AG09309 (cell line): Measurements from ENCODE around the gene UBN1.

ENCODE experiments used
- DNase-seq: peaks from one replicate; pipeline ENCODE4 v3.0.0-alpha.2; 2010; ENCODE audit warnings: low read depth
- H3K4me3 ChIP-seq: 2 replicates; pipeline ENCODE4 v1.5.1; 2011; ENCODE audit warnings: mild to moderate bottlenecking, low read depth, low read length, moderate library complexity; ENCODE audit not compliant: control insufficient read depth
- TF ChIP-seq, protein P1 (sequence below): IDR thresholded peaks from 2 replicates; pipeline ENCODE4 v1.5.1; 2011; ENCODE audit warnings: mild to moderate bottlenecking, low read depth, low read length, inconsistent platforms; ENCODE audit not compliant: insufficient read depth, control insufficient read depth; ENCODE audit errors: missing control alignments

UBN1 gene

DNA sequence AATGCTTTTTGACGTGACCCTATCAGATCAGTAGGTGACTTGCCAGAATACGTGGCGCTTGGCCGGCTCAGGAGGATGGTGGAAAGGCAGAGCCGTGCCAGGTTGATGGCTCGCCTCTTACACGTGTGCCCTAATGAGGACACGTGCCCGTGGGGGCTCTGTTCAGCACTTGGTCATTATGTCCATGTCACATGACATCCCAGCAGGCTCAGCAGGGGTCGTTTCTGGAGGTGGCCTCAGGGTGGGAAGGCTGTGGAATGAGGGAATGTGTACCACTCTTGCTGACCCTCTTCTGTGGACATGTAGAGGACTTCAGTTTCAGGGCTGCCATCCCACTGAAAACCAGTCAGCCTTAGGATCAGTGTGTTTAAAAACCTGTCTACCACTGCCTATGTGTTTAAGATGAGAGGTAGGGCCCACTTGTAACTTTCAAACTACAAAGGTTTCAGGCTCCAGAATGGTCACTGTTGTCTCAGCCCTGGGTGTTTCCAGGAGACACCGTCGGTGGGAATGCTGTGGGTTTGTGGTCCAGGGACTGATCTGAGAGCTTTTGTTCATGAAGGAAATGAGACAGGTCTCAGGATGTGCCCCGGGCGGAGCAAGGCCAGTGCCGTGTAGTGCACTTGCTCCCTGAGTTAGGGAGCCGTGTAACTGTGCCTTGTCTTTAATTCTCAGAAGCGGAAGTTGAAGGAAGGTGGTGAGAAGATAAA lies 12.1 kb downstream of the UBN1 start:
- TF ChIP-seq, protein P1, sequence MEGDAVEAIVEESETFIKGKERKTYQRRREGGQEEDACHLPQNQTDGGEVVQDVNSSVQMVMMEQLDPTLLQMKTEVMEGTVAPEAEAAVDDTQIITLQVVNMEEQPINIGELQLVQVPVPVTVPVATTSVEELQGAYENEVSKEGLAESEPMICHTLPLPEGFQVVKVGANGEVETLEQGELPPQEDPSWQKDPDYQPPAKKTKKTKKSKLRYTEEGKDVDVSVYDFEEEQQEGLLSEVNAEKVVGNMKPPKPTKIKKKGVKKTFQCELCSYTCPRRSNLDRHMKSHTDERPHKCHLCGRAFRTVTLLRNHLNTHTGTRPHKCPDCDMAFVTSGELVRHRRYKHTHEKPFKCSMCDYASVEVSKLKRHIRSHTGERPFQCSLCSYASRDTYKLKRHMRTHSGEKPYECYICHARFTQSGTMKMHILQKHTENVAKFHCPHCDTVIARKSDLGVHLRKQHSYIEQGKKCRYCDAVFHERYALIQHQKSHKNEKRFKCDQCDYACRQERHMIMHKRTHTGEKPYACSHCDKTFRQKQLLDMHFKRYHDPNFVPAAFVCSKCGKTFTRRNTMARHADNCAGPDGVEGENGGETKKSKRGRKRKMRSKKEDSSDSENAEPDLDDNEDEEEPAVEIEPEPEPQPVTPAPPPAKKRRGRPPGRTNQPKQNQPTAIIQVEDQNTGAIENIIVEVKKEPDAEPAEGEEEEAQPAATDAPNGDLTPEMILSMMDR = no peak
- no peak overlapping the region for H3K4me3 ChIP-seq
- no peak for DNase-seq

DNA sequence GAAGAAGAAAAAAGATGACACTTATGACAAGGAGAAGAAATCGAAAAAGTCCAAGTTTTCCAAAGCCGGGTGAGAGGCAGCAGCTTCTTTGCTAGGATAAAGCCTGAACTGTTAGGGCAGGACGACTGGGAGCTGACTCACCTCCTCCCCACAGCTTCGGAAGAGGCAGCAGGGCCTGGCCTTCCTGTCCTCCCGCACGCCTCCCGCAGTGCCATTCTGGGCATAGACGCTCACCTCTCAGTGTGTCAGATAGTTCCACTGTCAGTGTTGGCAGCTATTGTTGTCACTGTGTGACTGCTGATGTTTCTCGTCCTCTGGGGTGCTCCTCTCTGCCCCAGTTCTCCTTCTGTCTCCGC lies 12.6 kb downstream of the UBN1 start:
- DNase-seq = no peak
- no peak overlapping the region for H3K4me3 ChIP-seq
- TF ChIP-seq, protein P1 = no peak

DNA sequence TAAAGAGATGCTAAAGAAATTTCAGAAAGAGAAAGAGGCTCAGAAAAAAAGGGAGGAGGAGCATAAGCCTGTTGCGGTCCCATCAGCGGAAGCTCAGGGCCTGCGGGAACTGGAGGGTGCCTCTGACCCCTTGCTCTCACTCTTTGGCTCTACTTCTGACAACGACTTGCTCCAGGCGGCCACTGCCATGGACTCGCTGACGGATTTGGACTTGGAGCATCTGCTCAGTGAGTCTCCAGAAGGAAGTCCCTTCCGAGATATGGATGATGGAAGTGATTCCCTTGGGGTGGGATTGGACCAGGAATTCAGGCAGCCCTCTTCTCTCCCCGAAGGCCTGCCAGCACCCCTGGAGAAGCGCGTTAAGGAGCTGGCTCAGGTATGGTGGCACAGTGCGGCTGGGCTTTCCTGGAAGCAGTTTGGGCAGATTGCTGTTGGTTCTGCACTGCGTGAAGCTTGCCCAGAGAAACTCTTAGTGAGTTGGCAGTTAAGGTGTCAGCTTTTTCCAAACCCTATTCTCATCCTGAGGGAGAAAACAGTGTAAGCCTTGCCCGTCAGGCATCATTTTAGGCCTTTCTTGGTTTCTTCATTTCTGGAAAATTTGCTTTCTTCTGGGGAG lies 13.6 kb downstream of the UBN1 start:
- no peak overlapping the region for H3K4me3 ChIP-seq
- TF ChIP-seq, protein P1 = no peak
- no peak for DNase-seq

DNA sequence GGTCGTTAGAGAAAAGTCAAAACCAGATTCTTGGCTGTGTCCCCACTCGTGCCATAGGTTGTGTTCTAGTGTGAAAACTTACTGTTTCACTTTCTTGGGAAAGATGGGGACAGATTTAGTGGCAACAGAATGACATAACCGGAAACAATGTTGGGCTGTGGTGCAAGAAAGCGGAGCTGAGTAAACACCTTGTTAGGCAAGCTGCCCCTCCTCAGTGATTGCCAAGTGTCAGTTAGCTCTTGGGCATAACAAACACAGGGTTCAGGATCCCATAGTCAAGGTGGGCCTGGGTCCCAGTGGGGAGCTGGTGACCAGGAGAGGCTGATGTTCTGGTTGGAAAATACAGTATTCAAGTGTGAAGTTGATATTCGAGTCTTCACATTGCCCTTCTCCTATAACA lies 15.4 kb downstream of the UBN1 start:
- DNase-seq = no peak
- H3K4me3 ChIP-seq = no peak overlapping the region
- TF ChIP-seq, protein P1 = no peak

DNA sequence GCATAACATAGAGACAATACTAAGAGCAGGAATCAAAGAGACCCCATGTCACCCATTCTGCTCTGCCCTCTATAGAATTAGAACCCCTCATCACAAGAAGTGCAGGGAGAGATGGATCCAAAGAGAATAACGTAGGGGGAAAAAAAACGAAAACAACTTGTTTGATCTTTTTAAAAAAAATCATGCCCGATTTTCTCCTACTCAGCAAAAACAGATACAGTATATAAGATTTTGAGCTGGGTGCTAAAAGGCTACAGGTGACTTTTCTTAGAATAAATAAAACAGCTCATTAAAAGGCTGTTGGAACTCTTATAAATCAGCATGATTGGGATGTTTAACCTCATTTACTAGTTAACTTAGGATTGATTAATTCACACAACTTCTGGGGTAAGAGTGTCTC lies 17.4 kb downstream of the UBN1 start:
- DNase-seq = no peak
- TF ChIP-seq, protein P1 = no peak
- H3K4me3 ChIP-seq = no peak overlapping the region

DNA sequence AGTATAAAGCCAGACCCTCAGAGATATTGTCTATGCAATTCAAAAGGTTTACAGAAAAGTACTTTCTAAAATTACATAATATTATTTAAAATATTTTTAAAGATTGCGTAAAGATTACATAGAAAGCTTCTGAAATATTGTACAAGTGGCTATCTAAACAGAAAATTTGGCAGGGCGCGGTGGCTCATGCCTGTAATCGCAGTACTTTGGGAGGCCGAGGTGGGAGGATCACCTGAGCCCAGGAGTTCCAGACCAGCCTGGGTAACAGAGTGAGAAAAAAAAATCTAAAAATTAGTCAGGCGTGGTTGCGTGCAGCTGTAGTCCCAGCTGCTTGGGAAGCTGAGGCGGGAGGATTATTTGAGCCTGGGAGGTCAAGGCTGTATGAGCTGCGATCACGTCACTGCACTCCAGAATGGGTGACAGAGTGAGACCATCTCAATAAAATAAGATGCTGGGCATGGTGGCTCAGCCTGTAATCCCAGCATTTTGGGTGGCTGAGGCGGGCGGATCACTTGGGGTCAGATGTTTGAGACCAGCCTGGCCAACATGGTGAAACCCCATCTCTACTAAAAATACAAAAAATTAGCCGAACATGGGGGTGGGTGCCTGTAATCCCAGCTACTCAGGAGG lies 18.1 kb downstream of the UBN1 start:
- TF ChIP-seq, protein P1 = no peak
- H3K4me3 ChIP-seq = no peak overlapping the region
- DNase-seq = no peak
